HFFc6 (cell line): Measurements from ENCODE around the gene C9orf78. TPM values are rescaled to one million over a fixed set of nuclear protein-coding genes. Genes with fewer than 3 reads are reported as not detected.
A peak's percentile ranks its signal among the peaks of the same experiment; 100 is the strongest.
"Not testable (repeated sequence)": the region's sequence is repeated elsewhere in the genome, so short reads cannot be mapped to it uniquely, and the experiment has no call there.

Source experiments
- DNase-seq: peaks from one replicate; pipeline ENCODE4 v3.0.0-alpha.2; 2018
- H3K27ac Mint-ChIP-seq: 2 replicates; pipeline ENCODE4 v1.8.0; 2020; ENCODE audit warnings: mild to moderate bottlenecking, mixed read lengths
- H3K27me3 Mint-ChIP-seq: 2 replicates; pipeline ENCODE4 v1.8.0; 2021; ENCODE audit warnings: mild to moderate bottlenecking, moderate library complexity, mixed read lengths; ENCODE audit not compliant: insufficient read depth
- H3K36me3 Mint-ChIP-seq: 2 replicates; pipeline ENCODE4 v1.8.0; 2021; ENCODE audit warnings: low read depth, mixed read lengths
- H3K4me1 Mint-ChIP-seq: 2 replicates; pipeline ENCODE4 v1.8.0; 2020; ENCODE audit warnings: low read depth, mixed read lengths
- H3K4me3 Mint-ChIP-seq: 2 replicates; pipeline ENCODE4 v1.8.0; 2020; ENCODE audit warnings: mild to moderate bottlenecking, moderate library complexity, mixed read lengths
- H3K9me3 Mint-ChIP-seq: 2 replicates; pipeline ENCODE4 v1.8.0; 2020; ENCODE audit warnings: mild to moderate bottlenecking, mixed read lengths
- CTCF ChIP-seq: fragments of 200-600 bp; sonication (generic); IDR thresholded peaks from 2 replicates; pipeline ENCODE4 v1.5.0; 2021; ENCODE audit warnings: antibody characterized with exemption, mild to moderate bottlenecking
- total RNA-seq, 6 experiments: library from RNA; stranded (reverse); fragmentation: NEBNext Ultra II Directional; extraction: Animal tissue kit (Norgen Biotek cat#: 25700); gene quantifications; 2 replicates in 1 of 6; 3 replicates in 5 of 6; pipeline ENCODE4 v1.2.3, GENCODE V29; 2021

Gene C9orf78
- total RNA-seq, 6 experiments from 2014 or later: 42.8 to 52.7 (median 48.5) TPM

DNA sequence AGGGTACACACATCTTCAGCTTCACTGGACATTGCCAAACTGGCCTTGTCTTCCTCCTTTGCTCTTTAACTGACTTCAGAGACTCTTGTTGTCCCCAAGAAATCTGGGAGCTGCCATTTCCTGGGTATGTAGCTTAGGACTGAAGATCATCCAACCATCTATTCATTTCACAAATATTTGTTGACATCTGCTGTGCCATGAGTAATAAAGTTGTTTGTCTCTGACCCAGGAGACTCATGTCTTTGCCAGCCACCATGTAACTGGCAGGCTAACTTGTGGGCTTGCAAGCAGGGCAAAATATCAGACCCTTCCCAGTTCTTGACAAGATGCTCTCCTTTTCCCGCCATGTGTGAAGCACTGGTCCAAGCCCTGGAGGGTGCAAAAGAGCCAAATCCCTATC, 49.2 kb downstream of the C9orf78 start:
- peak; percentile 11 for DNase-seq
- no peaks in the 10 kb centered on the region for H3K9me3 Mint-ChIP-seq
- no peak for TF ChIP-seq CTCF

DNA sequence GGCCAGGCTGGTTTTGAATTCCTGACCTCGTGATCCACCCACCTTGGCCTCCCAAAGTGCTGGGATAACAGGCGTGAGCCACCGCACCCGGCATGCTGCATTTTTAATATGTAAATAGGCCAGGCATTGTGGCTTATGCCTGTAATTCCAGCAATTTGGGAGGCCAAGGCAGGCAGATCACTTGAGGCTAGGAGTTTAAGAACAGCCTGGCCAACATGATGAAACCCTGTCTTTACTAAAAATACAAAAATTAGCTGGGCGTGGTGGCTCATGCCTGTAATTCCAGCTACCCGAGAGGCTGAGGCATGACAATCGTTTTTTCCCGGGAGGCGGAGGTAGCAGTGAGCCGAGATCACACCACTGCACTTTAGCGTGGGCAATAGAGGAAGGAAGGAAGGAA, 50.1 kb downstream of the C9orf78 start:
- H3K4me1 Mint-ChIP-seq: peaks cover 27% of the 10 kb centered on the region
- DNase-seq, H3K9me3 Mint-ChIP-seq, H3K4me3 Mint-ChIP-seq, H3K27ac Mint-ChIP-seq, H3K36me3 Mint-ChIP-seq: not testable (repeated sequence)
- H3K27me3 Mint-ChIP-seq: peaks cover 12% of the 10 kb centered on the region; the same call in 1 of the 2 replicates

More for the DNA sequence above, 49.2 kb downstream of the C9orf78 start:
- Mint-ChIP-seq H3K36me3 (no peaks in the 10 kb centered on the region), H3K4me1 (peaks cover 31% of the 10 kb centered on the region), H3K27me3 (peaks cover 14% of the 10 kb centered on the region), H3K4me3 (no peak overlapping the region), H3K27ac (no peak overlapping the region)

GRCh38 chr9:129783516-129784361, 51.3 kb downstream of the C9orf78 start:
- Mint-ChIP-seq H3K27me3 (peaks cover 12% of the 10 kb centered on the region; the same call in 1 of the 2 replicates), H3K9me3 (no peaks in the 10 kb centered on the region), H3K4me1 (peaks cover 27% of the 10 kb centered on the region), H3K4me3 (no peak overlapping the region), H3K36me3 (no peaks in the 10 kb centered on the region), H3K27ac (no peak overlapping the region)
- peak; percentile 97 for TF ChIP-seq CTCF
- peak; percentile 42 for DNase-seq

DNA sequence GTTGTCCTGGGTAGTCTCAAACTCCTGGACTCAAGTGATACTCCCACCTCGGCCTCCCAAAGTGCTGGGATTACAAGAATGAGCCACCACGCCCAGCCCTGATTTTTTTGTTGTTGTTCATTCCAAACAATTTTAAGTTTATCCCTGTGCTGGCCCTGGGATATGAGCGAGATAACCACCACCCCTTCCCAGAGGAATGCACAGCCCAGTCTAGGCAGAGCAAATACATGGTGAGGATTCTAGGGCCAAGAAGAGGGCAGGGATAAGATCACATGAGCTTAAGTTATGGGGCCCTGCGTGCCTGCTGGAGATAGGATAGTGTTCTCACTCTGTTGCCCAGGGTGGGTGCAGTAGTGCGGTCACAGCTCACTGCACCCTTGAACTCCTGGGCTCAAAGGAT, 53.1 kb downstream of the C9orf78 start:
- H3K4me1 Mint-ChIP-seq: peaks cover 38% of the 10 kb centered on the region
- H3K9me3 Mint-ChIP-seq: no peaks in the 10 kb centered on the region
- no peak for DNase-seq
- no peak overlapping the region for H3K4me3 Mint-ChIP-seq
- no peak overlapping the region for H3K27ac Mint-ChIP-seq
- no peak for TF ChIP-seq CTCF
- peaks cover 4% of the 10 kb centered on the region; the same call in 1 of the 2 replicates for H3K27me3 Mint-ChIP-seq
- H3K36me3 Mint-ChIP-seq: no peaks in the 10 kb centered on the region

DNA sequence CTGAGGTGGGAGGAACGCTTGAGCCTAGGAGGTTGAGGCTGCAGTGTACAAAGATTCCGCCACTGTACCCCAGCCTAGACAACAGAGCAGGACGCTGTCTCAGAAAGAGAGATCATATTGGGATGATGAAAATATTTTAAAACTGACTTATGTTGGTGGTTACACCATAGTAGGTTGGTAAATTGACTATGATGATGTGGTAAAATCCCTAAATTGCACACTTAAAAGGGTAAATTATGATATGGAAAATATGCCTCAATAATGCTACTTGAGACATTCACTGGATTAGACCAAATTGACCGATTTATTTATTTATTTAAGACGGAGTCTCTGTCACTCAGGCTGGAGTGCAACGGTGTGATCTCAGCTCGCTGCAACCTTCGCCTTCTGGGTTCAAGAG, 53.9 kb downstream of the C9orf78 start:
- Mint-ChIP-seq H3K4me3 (no peak overlapping the region), H3K36me3 (no peaks in the 10 kb centered on the region), H3K4me1 (peaks cover 46% of the 10 kb centered on the region)

More for the DNA sequence above, 53.9 kb downstream of the C9orf78 start:
- no peaks in the 10 kb centered on the region for H3K27me3 Mint-ChIP-seq
- no peak for DNase-seq
- TF ChIP-seq CTCF: no peak
- H3K9me3 Mint-ChIP-seq: no peaks in the 10 kb centered on the region
- no peak overlapping the region for H3K27ac Mint-ChIP-seq
